GM10266 (cell line): Measurements from ENCODE around the gene CHMP5.

Source experiments
- DNase-seq: peaks from one replicate; pipeline ENCODE4 v3.0.0; 2012; ENCODE audit errors: extremely low spot score
- CTCF ChIP-seq: IDR thresholded peaks from 2 replicates; pipeline ENCODE4 v1.5.1; 2012; ENCODE audit warnings: mild to moderate bottlenecking, low read depth; ENCODE audit not compliant: control insufficient read depth, insufficient read depth; ENCODE audit errors: missing control alignments

Gene CHMP5

DNA sequence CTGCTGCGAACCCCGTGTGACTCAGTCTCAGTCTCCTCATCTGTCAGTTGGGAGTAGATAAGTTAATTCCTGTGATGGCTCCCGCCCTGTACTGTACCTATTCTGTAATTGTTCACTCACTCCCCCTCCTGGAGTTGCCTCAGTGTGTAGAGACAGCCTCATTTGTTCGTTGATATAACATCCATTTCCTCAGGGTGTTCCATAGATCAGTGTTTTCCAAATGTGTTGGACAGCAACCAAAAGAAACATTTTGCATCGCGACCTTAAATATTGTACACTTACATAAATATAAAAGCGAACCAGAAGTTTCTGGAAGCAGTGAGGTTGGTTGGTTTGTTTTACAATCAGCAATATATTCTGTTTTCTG is 26.2 kb downstream of the CHMP5 start:
- DNase-seq = no peak
- TF ChIP-seq CTCF = no peak

GRCh38 chr9:33291901-33292300 is 27.1 kb downstream of the CHMP5 start:
- TF ChIP-seq CTCF = no peak
- no peak for DNase-seq

GRCh38 chr9:33293782-33294181 is 28.9 kb downstream of the CHMP5 start:
- DNase-seq = no peak
- TF ChIP-seq CTCF = no peak

GRCh38 chr9:33294670-33295432 is 30.0 kb downstream of the CHMP5 start:
- no peak for DNase-seq
- TF ChIP-seq CTCF = no peak

GRCh38 chr9:33295571-33295970 is 30.7 kb downstream of the CHMP5 start:
- peak; percentile 58 for DNase-seq
- TF ChIP-seq CTCF = no peak

DNA sequence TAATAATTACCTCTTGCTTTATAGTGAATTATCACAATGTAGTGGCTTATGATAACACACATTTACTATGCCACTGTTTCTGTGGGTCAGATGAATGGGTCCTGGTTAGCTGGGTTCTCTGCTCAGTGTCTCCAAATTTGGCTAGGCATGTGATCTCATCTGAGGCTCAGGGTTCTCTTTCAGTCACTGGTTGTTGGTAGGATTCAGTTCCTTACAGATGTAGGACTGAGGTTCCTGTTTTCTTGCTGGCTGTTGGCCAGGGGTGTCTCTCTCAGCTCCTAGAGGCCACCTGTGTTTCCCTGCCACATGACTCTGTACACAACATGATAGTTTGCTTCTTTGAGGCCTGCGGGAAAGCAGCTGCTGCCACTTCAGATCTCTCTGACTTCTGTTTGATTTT is 32.6 kb downstream of the CHMP5 start:
- no peak for TF ChIP-seq CTCF
- peak; percentile 42 for DNase-seq

DNA sequence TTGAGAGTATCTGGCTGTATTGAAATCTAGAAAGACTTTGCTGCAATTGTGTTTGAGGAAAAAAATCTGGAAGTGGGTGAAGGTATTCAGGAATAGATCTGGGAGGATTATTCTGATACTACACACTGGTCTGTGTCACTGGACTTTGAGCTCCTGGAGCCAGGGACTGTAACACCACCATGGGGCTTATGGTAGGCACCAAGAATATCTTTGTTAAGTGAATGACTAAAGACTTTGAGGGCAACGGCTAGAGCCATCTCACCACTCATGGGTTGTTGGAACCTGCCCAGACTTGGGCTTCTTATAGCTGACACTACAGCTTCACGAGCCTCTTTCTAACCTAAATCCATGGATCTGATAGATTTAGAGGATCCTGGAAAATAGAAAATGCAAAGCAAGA is 35.7 kb downstream of the CHMP5 start:
- no peak for TF ChIP-seq CTCF

More for the DNA sequence above, 35.7 kb downstream of the CHMP5 start:
- DNase-seq = no peak
